Neuronal stem cell (in vitro differentiated cells): ENCODE measurements around the gene ATP8B4.

Source experiments
- DNase-seq: peaks from one replicate; pipeline ENCODE4 v3.0.0-alpha.2; 2013; ENCODE audit warnings: low spot score
- H2AFZ ChIP-seq: one replicate; pipeline ENCODE4 v1.6.1; 2013; ENCODE audit warnings: mild to moderate bottlenecking, low read length, inconsistent platforms
- H2AK5ac ChIP-seq: 2 replicates; pipeline ENCODE4 v1.6.1; 2013; ENCODE audit warnings: low read depth, mild to moderate bottlenecking, inconsistent platforms, low read length, moderate library complexity, mixed read lengths
- H2BK120ac ChIP-seq: 2 replicates; pipeline ENCODE4 v1.6.1; 2013; ENCODE audit warnings: low read depth, mild to moderate bottlenecking, inconsistent platforms, low read length, moderate library complexity, mixed read lengths
- H2BK12ac ChIP-seq: one replicate; pipeline ENCODE4 v1.6.1; 2013; ENCODE audit warnings: low read length, inconsistent platforms
- H2BK15ac ChIP-seq: 2 replicates; pipeline ENCODE4 v1.6.1; 2013; ENCODE audit warnings: mild to moderate bottlenecking, low read length, inconsistent platforms, mixed read lengths
- H2BK5ac ChIP-seq: one replicate; pipeline ENCODE4 v1.6.1; 2013; ENCODE audit warnings: inconsistent platforms, mild to moderate bottlenecking, low read length, moderate library complexity
- H3K14ac ChIP-seq: one replicate; pipeline ENCODE4 v1.6.1; 2013; ENCODE audit warnings: low read length, inconsistent platforms
- H3K18ac ChIP-seq: 2 replicates; pipeline ENCODE4 v1.6.1; 2013; ENCODE audit warnings: low read length, inconsistent platforms
- H3K23ac ChIP-seq: 2 replicates; pipeline ENCODE4 v1.6.1; 2013; ENCODE audit warnings: low read depth, mild to moderate bottlenecking, mixed read lengths, low read length, inconsistent platforms; ENCODE audit not compliant: poor library complexity
- H3K27ac ChIP-seq: replicated peaks from 3 replicates; pipeline ENCODE4 v1.5.1; 2013; ENCODE audit warnings: low read length, inconsistent platforms
- H3K27me3 ChIP-seq, 3 experiments: 2 replicates each; pipeline ENCODE4 v1.6.1; 2013; ENCODE audit warnings: low read length in 3 of 3, mild to moderate bottlenecking in 2 of 3, inconsistent platforms in 1 of 3, low read depth in 1 of 3, mixed read lengths in 1 of 3, moderate library complexity in 1 of 3; ENCODE audit not compliant: control insufficient read depth in 3 of 3, insufficient read depth in 3 of 3
- H3K36me3 ChIP-seq, 2 donors: replicated peaks in 1 of 2; 2 replicates each; pipeline ENCODE4 v1.6.1; 2013; ENCODE audit warnings: low read length in 2 of 2; ENCODE audit not compliant: control insufficient read depth in 2 of 2, insufficient read depth in 2 of 2
- H3K4ac ChIP-seq: 2 replicates; pipeline ENCODE4 v1.6.1; 2013; ENCODE audit warnings: inconsistent platforms, mild to moderate bottlenecking, low read length, moderate library complexity
- H3K4me1 ChIP-seq, 2 donors: 1 replicate in 1 of 2; 2 replicates in 1 of 2; pipeline ENCODE4 v1.6.1; 2013; ENCODE audit warnings: low read length in 2 of 2, low read depth in 1 of 2; ENCODE audit not compliant: control insufficient read depth in 2 of 2, insufficient read depth in 1 of 2
- H3K4me2 ChIP-seq: one replicate; pipeline ENCODE4 v1.6.1; 2013; ENCODE audit warnings: mild to moderate bottlenecking, low read length, inconsistent platforms; ENCODE audit not compliant: insufficient read depth, poor library complexity, severe bottlenecking
- H3K4me3 ChIP-seq, 2 donors: 2 replicates each; pipeline ENCODE4 v1.5.1; 2013; ENCODE audit warnings: low read length in 2 of 2, mild to moderate bottlenecking in 2 of 2, inconsistent platforms in 1 of 2, moderate library complexity in 1 of 2
- H3K79me1 ChIP-seq: one replicate; pipeline ENCODE4 v1.6.1; 2013; ENCODE audit warnings: low read depth, mild to moderate bottlenecking, inconsistent platforms, low read length, moderate library complexity
- H3K9ac ChIP-seq: one replicate; pipeline ENCODE4 v1.6.1; 2013; ENCODE audit warnings: mild to moderate bottlenecking, low read depth, low read length, inconsistent platforms; ENCODE audit not compliant: poor library complexity
- H3K9me3 ChIP-seq, 2 donors: replicated peaks in 1 of 2; 2 replicates each; pipeline versions ENCODE3 to v1.6.1; 2013; ENCODE audit warnings: low read length in 2 of 2, mild to moderate bottlenecking in 2 of 2, inconsistent platforms in 1 of 2, low read depth in 1 of 2, mixed read lengths in 1 of 2, moderate library complexity in 1 of 2; ENCODE audit not compliant: control insufficient read depth in 2 of 2, insufficient read depth in 1 of 2
- H4K8ac ChIP-seq: one replicate; pipeline ENCODE4 v1.6.1; 2013; ENCODE audit warnings: low read depth, mild to moderate bottlenecking, inconsistent platforms, low read length, moderate library complexity
- H4K91ac ChIP-seq: one replicate; pipeline ENCODE4 v1.6.1; 2013; ENCODE audit warnings: low read length, low read depth, mild to moderate bottlenecking, inconsistent platforms; ENCODE audit not compliant: poor library complexity
- WGBS, 2 donors: extraction: QIAGEN DNeasy Blood & Tissue Kit; methylation state at CpG; one replicate each; pipeline ENCODE4 v1.1.7; 2013; ENCODE audit warnings: missing lambda C conversion rate in 2 of 2, mixed read lengths in 1 of 2; ENCODE audit not compliant: insufficient read length in 2 of 2, insufficient replicate concordance in 1 of 2; ENCODE audit errors: extremely low coverage in 2 of 2; 5-methylcytosine and 5-hydroxymethylcytosine counted together

The ATP8B4 gene

GRCh38 chr15:49881433-49881832, 237.6 kb downstream of the ATP8B4 start:
- Histone ChIP-seq H3K4ac (no peak overlapping the region), H3K9ac (no peak overlapping the region), H3K4me3 (no peak overlapping the region), H3K18ac (no peak overlapping the region), H3K27ac (no peak overlapping the region), H2BK15ac (no peak overlapping the region), H2BK120ac (no peak overlapping the region), H3K9me3 (no peaks in the 10 kb centered on the region), H2AFZ (no peak overlapping the region), H3K4me1 (no peaks in the 10 kb centered on the region), H3K36me3 (no peaks in the 10 kb centered on the region), H4K8ac (no peak overlapping the region), H2BK12ac (no peak overlapping the region), H3K23ac (no peak overlapping the region), H3K14ac (no peak overlapping the region), H3K4me2 (no peak overlapping the region), H2AK5ac (no peak overlapping the region), H3K79me1 (no peaks in the 10 kb centered on the region), H4K91ac (no peak overlapping the region), H2BK5ac (no peak overlapping the region), H3K27me3 (no peaks in the 10 kb centered on the region)
- DNase-seq = no peak
- WGBS, 2 donors = no CpG with 5 or more reads among the region's 3 CpGs

- peaks cover 0 to 2% of the 10 kb centered on the region in 2 donors for H3K4me1 ChIP-seq
- no peak overlapping the region for H2AK5ac ChIP-seq
- H3K9ac ChIP-seq = no peak overlapping the region
- H3K23ac ChIP-seq = no peak overlapping the region
- no peak overlapping the region for H2BK12ac ChIP-seq
- H3K18ac ChIP-seq = no peak overlapping the region
- WGBS, 2 donors = no CpG with 5 or more reads among the region's 5 CpGs
- H4K8ac ChIP-seq = no peak overlapping the region
- H2BK120ac ChIP-seq = no peak overlapping the region
- no peak overlapping the region for H4K91ac ChIP-seq
- no peaks in the 10 kb centered on the region for H3K27me3 ChIP-seq
- no peak overlapping the region for H3K4me3 ChIP-seq
- no peak overlapping the region for H2BK15ac ChIP-seq
- no peaks in the 10 kb centered on the region for H3K9me3 ChIP-seq
- H3K4me2 ChIP-seq = no peak overlapping the region
- H2BK5ac ChIP-seq = no peak overlapping the region
- no peak for DNase-seq
- H2AFZ ChIP-seq = no peak overlapping the region
- no peak overlapping the region for H3K27ac ChIP-seq
- H3K14ac ChIP-seq = no peak overlapping the region
- H3K4ac ChIP-seq = no peak overlapping the region
- H3K36me3 ChIP-seq = no peaks in the 10 kb centered on the region
- H3K79me1 ChIP-seq = no peaks in the 10 kb centered on the region
Observed at GRCh38 chr15:49877873-49878521, 241.0 kb downstream of the ATP8B4 start.

DNA sequence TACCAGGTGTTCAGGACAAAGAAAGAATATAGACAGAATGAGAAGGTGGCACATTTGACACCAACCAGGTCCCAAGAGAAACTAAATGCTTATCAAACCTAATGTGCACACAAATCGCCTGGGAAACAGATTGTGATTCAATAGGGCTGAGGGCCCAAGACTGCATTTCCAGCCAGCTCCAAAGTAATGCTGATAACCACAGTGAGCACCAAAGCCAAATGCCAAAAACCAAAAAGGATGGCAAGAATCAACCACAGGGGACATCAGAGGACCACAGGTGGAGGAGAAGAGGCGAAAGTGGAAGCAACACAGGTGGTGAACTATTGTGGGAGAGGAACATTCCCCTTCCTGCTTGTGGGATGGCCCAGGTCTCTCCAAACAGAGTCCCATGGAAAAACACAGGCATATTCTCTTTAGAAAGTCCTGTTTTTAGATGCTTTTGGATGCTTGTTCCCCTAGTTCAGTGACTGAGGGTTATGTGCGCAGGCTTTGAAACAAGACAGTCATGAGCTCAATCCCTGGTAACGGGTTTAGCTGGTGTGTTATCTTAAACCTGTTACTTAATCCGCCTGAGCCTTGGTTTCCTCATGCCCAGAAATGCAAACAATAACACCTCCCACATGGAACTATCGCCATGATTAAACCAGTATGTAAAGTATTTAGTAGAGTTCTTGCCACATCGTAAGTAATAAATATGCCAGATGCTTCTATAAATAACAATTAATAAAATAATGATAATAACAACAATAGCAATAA, 241.7 kb downstream of the ATP8B4 start:
- Histone ChIP-seq H4K91ac (no peak overlapping the region), H3K9me3 (no peaks in the 10 kb centered on the region), H3K14ac (no peak overlapping the region), H3K4me3 (no peak overlapping the region), H2BK12ac (no peak overlapping the region), H2BK5ac (no peak overlapping the region), H2AK5ac (no peak overlapping the region), H3K36me3 (no peaks in the 10 kb centered on the region), H4K8ac (no peak overlapping the region), H3K4me1 (peaks cover 0 to 2% of the 10 kb centered on the region in 2 donors), H3K27ac (no peak overlapping the region), H2AFZ (no peak overlapping the region), H3K18ac (no peak overlapping the region), H2BK120ac (no peak overlapping the region), H3K27me3 (no peaks in the 10 kb centered on the region), H3K23ac (no peak overlapping the region), H2BK15ac (no peak overlapping the region), H3K4ac (no peak overlapping the region), H3K4me2 (no peak overlapping the region), H3K79me1 (no peaks in the 10 kb centered on the region), H3K9ac (no peak overlapping the region)
- no peak for DNase-seq
- no CpG with 5 or more reads among the region's 7 CpGs for WGBS, 2 donors

DNA sequence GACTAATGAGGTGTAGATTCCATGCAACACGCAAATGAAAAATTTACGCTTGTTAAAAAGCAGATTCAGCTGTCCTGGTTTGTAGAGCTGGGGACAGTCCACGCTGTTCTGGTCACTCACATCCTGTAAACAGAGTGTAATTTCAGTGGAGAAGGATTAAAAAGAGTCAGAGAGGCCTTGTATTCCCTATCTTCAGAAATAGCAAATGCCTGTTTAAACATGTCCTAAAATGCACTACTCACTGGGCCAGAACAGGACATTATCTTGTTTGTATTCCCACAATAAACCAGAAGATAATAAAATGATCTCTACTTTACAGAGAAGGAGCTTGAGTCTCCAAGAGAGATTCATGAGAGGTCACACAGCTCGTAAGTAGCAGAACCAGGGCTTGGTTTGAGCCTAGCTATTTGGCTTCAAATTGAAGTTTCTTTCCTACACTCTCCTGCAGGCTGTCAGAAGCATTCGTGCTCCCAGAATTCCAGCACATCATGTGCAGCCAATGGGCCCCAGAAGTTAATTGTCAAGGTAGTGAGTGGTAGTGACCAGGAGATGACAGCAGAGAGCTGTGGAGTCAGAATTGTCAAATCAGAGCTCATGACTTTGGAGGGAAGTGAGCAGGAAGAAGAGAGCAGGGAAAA, 242.5 kb downstream of the ATP8B4 start:
- no CpG with 5 or more reads among the region's 5 CpGs for WGBS, 2 donors
- DNase-seq = no peak

More for the DNA sequence above, 242.5 kb downstream of the ATP8B4 start:
- H4K8ac ChIP-seq = no peak overlapping the region
- H4K91ac ChIP-seq = no peak overlapping the region
- no peak overlapping the region for H3K4me2 ChIP-seq
- H3K4ac ChIP-seq = no peak overlapping the region
- H2BK120ac ChIP-seq = no peak overlapping the region
- H3K27me3 ChIP-seq = no peaks in the 10 kb centered on the region
- no peak overlapping the region for H2BK12ac ChIP-seq
- peaks cover 0 to 2% of the 10 kb centered on the region in 2 donors for H3K4me1 ChIP-seq
- H3K14ac ChIP-seq = no peak overlapping the region
- no peaks in the 10 kb centered on the region for H3K79me1 ChIP-seq
- no peak overlapping the region for H3K18ac ChIP-seq
- no peak overlapping the region for H2BK5ac ChIP-seq
- no peak overlapping the region for H3K23ac ChIP-seq
- no peak overlapping the region for H2AK5ac ChIP-seq
- no peak overlapping the region for H2BK15ac ChIP-seq
- H3K27ac ChIP-seq = no peak overlapping the region
- no peak overlapping the region for H2AFZ ChIP-seq
- no peaks in the 10 kb centered on the region for H3K9me3 ChIP-seq
- no peaks in the 10 kb centered on the region for H3K36me3 ChIP-seq
- H3K4me3 ChIP-seq = no peak overlapping the region
- no peak overlapping the region for H3K9ac ChIP-seq
